ENCODE measurements around the gene HHIPL1.

GRCh38 chr14:99604766-99605298 is 40.1 kb upstream of the HHIPL1 start:
- no peak for TF ChIP-seq CTCF (IDR thresholded peaks at IDR 0.05)
- TF ChIP-seq POLR2A (IDR thresholded peaks at IDR 0.05), result peak in 2 of 3 donors; percentile 31 to 38
